ENCODE data around the gene CNOT8. TPM values are rescaled to one million over a fixed set of nuclear protein-coding genes. Genes with fewer than 3 reads are reported as not detected.

The CNOT8 gene
- total RNA-seq, 4 donors from 2014 or later = 55.3 to 83.5 (median 76.6) TPM

DNA sequence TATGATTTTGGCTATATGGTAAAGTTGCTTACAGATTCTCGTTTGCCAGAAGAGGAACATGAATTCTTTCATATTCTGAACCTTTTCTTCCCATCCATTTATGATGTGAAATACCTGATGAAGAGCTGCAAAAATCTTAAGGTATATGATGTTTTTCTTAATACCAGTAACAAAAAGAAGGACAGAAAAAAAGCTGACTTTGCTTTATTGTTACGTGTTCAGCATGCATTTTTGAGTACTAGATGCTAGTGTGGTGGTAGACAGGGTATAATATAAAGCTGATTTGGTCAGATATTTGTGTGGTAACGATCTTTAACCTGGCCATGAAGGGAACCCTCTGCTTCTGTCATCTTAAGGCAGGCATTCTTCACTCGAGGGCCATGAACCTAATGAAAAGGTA lies 13.3 kb downstream of the CNOT8 start:
- H3K27ac ChIP-seq = peak overlapping the region; percentile 78
- H3K4me1 ChIP-seq = peaks cover 7% of the 10 kb centered on the region
- H3K4me3 ChIP-seq = no peak overlapping the region
- 92% methylated on average over 4 of the region's 4 CpGs for WGBS
- no peaks in the 10 kb centered on the region for H3K27me3 ChIP-seq
- TF ChIP-seq POLR2A (IDR thresholded peaks at IDR 0.05) = no peak
- TF ChIP-seq EP300 (IDR thresholded peaks at IDR 0.05) = no peak
- TF ChIP-seq POLR2AphosphoS5 (IDR thresholded peaks at IDR 0.05) = no peak
- TF ChIP-seq, protein P1, sequence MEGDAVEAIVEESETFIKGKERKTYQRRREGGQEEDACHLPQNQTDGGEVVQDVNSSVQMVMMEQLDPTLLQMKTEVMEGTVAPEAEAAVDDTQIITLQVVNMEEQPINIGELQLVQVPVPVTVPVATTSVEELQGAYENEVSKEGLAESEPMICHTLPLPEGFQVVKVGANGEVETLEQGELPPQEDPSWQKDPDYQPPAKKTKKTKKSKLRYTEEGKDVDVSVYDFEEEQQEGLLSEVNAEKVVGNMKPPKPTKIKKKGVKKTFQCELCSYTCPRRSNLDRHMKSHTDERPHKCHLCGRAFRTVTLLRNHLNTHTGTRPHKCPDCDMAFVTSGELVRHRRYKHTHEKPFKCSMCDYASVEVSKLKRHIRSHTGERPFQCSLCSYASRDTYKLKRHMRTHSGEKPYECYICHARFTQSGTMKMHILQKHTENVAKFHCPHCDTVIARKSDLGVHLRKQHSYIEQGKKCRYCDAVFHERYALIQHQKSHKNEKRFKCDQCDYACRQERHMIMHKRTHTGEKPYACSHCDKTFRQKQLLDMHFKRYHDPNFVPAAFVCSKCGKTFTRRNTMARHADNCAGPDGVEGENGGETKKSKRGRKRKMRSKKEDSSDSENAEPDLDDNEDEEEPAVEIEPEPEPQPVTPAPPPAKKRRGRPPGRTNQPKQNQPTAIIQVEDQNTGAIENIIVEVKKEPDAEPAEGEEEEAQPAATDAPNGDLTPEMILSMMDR (IDR thresholded peaks at IDR 0.05) = no peak
- H3K9me3 ChIP-seq = no peaks in the 10 kb centered on the region
- DNase-seq (ENCODE audit: low spot score in 2 of 2) = no peak
- peaks cover 78% of the 10 kb centered on the region for H3K36me3 ChIP-seq

DNA sequence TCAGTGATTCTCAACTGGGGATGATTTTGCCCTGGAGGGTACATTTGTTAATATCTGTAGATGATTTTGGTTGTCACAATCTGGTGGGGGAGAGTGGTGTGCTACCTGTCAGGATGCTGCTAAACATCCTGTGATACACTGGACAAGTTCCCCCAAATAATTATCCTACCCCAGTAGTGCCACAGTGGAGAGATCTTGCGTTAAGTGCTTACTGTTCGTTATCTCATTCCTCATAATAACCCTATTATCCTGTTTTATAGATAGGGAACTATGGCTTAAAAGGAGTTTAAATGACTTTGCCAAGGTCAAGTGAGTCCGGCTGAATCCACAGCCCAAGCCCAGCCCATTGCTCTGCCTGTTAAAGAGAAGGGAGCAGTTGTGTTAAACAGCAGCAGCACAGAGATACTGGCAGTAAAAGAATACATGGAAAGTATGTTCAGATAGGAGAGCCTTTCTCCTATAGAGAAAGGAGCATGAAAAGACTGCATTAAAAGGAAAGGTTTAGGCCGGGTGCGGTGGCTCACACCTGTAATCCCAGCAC lies 15.4 kb downstream of the CNOT8 start:
- TF ChIP-seq, protein P1 (IDR thresholded peaks at IDR 0.05) = no peak
- TF ChIP-seq EP300 (IDR thresholded peaks at IDR 0.05) = no peak
- no peak for TF ChIP-seq POLR2AphosphoS5 (IDR thresholded peaks at IDR 0.05)
- TF ChIP-seq POLR2A (IDR thresholded peaks at IDR 0.05) = no peak
- Histone ChIP-seq H3K9me3 (peaks cover 4% of the 10 kb centered on the region), H3K27ac (peak overlapping the region; percentile 83)

DNA sequence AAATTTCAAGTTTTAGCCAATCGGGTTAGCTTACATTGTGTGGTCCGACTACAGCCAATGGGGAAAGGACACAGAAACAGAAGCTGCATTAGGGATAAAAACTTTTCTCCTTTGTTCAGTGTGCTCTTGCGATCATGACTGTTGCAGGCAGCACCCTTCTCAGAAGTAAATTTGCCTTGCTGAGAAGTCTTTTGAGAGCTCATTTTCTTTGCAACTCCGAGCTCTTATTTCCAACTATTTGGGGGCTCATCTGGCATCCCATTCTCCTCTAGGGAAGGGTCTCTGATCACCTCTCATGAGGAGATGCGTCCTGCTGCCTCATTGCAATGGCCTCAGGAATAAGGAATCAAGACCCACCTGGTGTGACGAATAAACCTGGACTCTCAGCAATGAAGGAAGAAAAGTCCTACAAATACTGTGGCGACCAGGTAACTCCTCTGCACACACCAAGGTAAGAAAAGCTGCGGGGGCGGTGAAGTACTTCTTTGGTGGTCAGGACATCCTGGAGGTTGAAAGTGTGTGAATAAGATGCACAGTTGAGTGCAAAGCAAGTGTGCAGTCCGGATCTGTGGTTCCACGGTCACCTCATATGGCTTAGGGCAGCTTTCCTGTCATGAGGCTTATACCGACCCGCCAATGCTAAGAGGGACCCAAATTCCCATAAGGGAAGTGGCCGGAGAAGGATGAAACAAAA lies 20.4 kb downstream of the CNOT8 start:
- 97% methylated on average over 14 of the region's 14 CpGs for WGBS
- Histone ChIP-seq H3K4me1 (peaks cover 3% of the 10 kb centered on the region), H3K4me3 (no peak overlapping the region), H3K9me3 (peaks cover 10% of the 10 kb centered on the region), H3K36me3 (peaks cover 31% of the 10 kb centered on the region), H3K27ac (no peak overlapping the region), H3K27me3 (no peaks in the 10 kb centered on the region)
- DNase-seq (ENCODE audit: low spot score in 2 of 2) = no peak
- TF ChIP-seq POLR2AphosphoS5 (IDR thresholded peaks at IDR 0.05) (no peak), EP300 (IDR thresholded peaks at IDR 0.05) (no peak), POLR2A (IDR thresholded peaks at IDR 0.05) (no peak)
- TF ChIP-seq, protein P1 (IDR thresholded peaks at IDR 0.05) = no peak

More for the DNA sequence above, 15.4 kb downstream of the CNOT8 start:
- peaks cover under 1% of the 10 kb centered on the region for H3K4me1 ChIP-seq
- peaks cover 70% of the 10 kb centered on the region for H3K36me3 ChIP-seq
- H3K27me3 ChIP-seq = no peaks in the 10 kb centered on the region
- WGBS = 96% methylated on average over 5 of the region's 5 CpGs
- no peak for DNase-seq (ENCODE audit: low spot score in 2 of 2)
- no peak overlapping the region for H3K4me3 ChIP-seq

DNA sequence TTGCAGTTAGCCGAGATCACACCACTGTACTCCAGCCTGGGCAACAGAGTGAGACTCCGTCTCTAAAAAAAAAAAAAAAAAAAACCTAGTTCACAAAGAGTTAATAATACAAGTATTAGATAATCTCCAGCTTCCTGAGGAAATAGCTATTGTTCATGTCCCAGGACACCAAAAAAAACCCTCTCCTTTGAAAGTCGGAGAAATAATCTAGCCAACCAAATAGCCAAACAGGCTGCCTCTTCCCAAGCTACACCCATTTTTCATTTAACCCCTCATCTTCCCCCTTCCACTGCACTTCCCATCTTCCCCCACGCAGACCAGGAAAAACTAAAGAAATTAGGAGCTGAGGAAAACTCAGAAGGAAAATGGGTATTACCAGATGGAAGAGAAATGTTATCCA lies 23.6 kb downstream of the CNOT8 start:
- TF ChIP-seq, protein P1 (IDR thresholded peaks at IDR 0.05) = no peak
- no peak for TF ChIP-seq POLR2A (IDR thresholded peaks at IDR 0.05)
- TF ChIP-seq EP300 (IDR thresholded peaks at IDR 0.05) = no peak
- TF ChIP-seq POLR2AphosphoS5 (IDR thresholded peaks at IDR 0.05) = no peak
- WGBS = 73% methylated on average over 4 of the region's 4 CpGs
- no peak overlapping the region for H3K4me3 ChIP-seq
- peaks cover 25% of the 10 kb centered on the region for H3K9me3 ChIP-seq
- no peak for DNase-seq (ENCODE audit: low spot score in 2 of 2)
- H3K27ac ChIP-seq = no peak overlapping the region
- peaks cover 3% of the 10 kb centered on the region for H3K4me1 ChIP-seq
- H3K36me3 ChIP-seq = peaks cover 23% of the 10 kb centered on the region
- H3K27me3 ChIP-seq = no peaks in the 10 kb centered on the region

DNA sequence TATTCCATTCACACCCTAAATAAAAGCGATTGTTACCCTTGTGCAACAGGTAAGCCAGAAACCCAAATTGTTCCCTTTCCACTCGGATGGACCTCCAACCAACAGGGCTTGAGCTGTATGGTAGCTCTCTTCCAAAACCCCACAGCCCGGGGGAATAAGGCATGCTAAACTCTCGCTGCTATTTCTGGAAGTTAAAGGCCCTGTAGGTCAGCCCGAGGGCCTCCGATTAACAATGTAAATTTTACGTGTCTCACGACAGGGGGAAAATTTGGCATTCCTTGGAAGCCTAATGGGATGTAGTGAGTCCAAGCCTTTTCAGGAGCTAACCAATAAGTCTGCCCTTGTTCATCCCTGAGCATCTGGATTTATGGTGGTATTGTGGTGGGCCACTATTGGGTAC lies 26.0 kb downstream of the CNOT8 start:
- H3K4me1 ChIP-seq = peaks cover 3% of the 10 kb centered on the region
- H3K36me3 ChIP-seq = peaks cover 47% of the 10 kb centered on the region
- H3K9me3 ChIP-seq = peaks cover 16% of the 10 kb centered on the region
- DNase-seq (ENCODE audit: low spot score in 2 of 2) = no peak
- no peak overlapping the region for H3K27ac ChIP-seq
- H3K27me3 ChIP-seq = no peaks in the 10 kb centered on the region
- 90% methylated on average over 6 of the region's 8 CpGs for WGBS
- TF ChIP-seq POLR2AphosphoS5 (IDR thresholded peaks at IDR 0.05) (no peak), POLR2A (IDR thresholded peaks at IDR 0.05) (no peak), EP300 (IDR thresholded peaks at IDR 0.05) (no peak)
- TF ChIP-seq, protein P1 (IDR thresholded peaks at IDR 0.05) = no peak
- no peak overlapping the region for H3K4me3 ChIP-seq
